HG03457 (cell line): ENCODE data around the gene CHCHD6.

Experiments
- ATAC-seq: cut with Tn5 transposase; IDR thresholded peaks from one replicate; pipeline ENCODE4 v1.9.1; 2021; ENCODE audit warnings: moderate number of reproducible peaks; ENCODE audit not compliant: unreplicated experiment

Gene CHCHD6

DNA sequence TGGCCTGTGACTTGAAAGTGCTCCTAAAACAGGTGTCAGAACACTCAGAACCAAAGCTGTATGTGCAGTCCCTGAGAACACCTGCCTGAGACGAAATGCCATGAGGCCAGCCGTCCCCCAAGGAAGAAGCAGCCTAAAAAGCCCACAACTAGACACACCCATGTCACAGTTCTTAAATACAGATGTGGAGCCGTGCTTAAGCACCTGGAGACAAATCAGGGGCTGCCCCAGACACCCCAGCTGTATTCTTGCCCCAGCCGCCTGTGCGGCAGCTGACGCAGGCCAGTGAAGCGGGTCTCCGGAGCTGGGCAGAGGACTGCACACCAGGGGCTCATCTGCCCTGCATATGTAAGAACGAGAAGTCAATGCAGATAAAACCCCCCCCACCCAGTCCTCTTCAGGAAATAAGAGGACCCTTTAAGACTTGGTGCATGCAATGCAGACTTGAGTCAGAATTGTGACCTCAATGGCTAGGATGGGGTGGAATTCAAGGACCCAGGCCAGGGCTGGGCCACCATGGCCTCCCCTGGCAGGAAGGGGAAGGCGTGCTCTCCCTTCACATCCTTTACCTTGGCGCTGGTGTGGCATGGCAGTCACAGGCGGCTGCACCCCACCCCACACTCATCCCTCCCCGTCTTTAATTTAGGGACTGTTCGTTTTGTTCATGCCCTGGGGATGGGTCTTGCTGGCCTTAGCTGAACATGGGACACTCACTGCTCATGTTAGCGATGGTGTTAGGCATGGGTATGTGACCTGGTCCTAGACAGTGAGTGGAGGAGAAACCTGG lies 251.2 kb downstream of the CHCHD6 start:
- ATAC-seq, result no peak

DNA sequence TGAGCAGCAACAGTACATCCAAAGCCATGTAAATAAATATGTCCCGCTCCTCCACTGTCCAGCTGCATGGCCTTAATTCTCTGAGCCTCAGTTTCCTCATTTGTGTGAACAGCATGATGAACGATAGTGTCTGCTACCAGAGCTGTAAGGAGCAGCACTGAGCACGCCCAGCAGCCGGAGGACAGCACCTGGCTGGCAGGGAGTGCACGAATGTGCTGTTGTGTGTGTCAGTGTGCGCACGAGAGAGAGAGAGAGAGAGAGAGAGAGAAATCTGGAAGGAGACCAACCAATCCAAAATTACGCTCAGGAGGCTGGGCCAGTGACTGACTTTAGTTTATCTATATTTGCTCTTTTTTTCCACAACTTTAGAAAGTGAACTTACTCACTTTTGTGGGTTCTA lies 252.3 kb downstream of the CHCHD6 start:
- no peak for ATAC-seq

DNA sequence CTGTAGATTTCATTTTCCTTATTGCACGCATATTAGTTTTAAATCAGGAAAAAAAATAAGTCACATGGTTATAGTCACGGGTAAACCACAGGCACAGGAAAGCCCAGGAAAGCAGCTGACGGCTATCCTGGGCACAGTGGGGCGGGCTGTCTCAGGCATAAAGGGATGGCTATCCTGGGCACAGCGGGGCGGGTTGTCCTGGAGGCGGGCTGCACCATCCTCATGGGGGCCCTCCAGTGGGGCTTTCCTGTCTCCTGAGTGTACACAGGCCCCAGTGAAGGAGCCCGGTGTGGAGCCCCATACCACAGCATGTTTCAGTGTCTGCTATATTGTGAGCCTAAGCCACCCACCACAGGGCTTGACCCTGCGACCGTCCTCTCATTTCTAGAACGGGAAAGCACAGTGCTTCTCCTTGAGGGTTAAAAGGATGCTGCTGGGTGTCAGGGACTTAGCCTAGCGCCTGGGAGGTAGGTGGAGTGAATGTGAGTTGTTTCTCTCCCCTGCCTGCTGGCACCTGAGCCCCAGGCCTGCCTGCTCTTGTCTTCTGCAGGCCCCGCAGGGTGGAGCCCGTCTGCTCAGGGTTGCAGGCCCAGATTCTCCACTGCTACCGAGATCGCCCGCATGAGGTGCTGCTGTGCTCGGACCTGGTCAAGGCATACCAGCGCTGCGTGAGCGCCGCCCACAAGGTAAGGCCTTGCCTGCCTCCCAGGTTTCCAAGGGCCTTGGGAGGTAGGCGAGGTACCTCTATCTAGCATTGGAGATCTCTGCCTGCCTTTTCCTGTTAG lies 253.0 kb downstream of the CHCHD6 start:
- no peak for ATAC-seq

DNA sequence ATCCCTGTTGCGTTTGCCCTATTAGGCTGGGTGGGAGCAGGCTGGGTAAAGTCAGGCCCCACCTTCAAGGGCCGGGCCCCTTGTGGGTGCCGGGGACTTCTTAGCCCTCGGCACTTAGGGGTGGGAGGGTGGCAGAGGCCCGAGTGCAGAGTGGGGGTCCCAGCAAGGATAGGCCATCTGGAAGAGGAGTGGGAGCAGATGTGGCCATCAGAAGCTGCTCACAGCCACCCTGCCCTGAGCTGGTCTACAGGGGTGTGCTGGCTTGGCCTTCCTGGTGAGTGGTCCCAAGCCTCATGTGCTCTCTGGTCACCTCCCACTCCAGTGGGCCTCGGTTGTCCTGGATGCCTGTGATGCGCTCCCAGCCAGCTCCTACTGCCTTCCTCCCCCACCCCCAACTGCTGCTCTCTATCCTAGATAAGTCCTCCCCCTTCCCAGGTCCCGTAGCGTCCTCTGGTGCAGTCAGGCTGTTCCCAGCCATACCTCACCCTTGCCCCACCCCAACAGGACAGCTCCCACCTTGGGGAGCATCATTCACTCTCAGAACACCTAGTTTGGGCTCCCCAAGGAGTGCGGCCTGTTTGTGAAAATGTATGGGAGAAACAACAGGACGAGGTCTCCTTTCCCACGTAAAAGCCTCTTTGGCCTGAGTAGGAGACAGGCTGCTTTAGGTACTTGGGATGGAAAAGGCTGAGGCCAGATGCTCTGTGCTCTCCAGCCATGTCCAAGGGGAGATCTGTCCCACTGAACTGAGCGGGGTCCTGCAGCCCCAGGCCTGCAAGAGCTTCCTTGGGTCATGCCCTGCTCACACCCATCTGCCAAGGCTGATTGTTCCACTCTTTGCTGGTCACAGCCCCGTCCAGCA lies 254.0 kb downstream of the CHCHD6 start:
- no peak for ATAC-seq

DNA sequence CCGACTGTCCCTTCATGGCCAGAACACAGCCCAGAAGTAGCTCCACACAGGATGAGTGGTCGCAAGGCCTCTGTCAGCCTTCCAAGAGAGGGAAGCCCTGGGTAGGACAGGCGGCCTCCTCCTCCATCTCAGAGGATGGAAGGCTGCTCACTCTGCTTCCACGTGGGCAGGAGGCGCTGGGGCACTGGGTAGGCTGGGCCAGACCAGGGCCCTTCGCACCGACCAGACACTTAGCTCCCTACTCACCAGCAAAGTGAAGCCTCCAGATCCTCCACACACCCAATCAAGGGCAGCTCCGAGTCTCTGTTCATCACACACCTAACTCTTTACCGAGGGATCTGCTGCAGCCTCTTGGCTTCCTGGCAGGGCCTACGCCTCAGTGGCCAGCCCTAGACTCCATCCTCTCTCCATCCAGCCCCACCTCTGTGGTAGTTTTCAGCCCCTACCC lies 254.6 kb downstream of the CHCHD6 start:
- no peak for ATAC-seq

DNA sequence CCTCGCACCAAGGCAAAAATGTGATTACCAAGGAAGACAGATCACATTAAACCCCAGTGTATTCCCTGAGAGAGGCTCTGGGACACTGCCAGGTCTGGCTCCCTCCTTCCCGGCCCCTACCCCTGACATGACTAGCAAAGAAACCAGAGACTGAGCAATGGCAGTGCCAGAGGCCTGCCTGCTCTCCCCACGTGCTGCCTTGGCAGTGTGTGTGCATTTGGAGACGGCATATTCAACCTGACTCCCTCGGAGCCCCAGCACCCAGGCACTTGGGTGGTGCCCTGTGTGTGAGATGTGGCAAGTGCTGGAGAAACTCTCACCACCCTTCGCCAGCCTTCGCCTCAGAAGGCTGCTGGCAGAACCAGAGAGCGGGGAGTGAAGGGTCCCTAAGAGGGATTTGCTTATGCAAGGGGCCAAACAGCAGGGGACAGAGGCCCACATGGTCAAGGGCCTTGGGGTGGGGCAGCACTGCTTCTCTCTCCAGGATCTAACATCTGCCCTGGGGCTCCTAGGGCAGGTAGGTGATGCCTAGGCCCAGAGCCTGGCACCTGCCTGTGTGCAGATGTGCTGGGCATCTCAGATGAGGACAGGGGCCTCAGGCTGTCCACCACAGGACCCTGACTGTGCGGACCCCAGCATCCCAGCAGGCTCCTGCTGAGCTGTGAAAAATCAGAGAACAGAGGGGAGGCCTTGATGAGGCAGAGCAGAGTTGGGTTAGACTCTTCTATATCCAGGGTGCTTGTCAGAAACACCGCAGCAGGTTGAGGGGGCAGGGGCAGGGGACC lies 255.3 kb downstream of the CHCHD6 start:
- ATAC-seq, result no peak

DNA sequence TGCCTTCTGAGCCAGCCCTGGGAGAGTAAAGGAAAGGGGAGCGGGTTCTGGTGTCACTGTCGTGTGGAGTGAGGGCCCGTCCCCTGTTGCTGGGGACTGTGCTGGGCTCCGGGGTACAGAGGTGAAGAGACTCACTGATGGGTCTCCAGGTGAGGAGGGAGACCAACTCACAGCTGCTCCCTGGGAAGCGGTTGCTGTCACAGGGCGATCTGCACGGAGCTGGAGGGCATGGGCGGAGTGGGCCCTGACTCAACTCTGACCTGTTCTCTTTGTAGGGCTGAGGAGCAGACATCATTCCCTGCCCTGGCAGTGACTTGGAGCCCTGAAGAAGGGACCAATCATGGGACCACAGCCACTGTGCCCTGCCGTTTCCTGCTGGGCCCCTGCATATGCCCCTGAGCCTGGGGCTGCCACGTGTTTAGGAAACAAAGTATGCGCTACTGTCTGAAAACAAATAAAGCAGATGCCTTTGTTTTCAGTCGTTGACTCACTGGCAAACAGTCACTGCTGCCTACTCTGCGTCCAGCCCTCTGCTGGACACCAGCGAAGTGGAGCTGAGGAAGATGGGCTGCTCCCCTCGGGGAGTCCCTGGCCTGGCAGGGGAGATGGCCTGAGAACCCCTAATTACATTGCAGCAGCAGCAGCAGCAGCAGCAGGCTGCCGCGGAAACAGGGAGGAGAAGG lies 256.0 kb downstream of the CHCHD6 start:
- no peak for ATAC-seq

DNA sequence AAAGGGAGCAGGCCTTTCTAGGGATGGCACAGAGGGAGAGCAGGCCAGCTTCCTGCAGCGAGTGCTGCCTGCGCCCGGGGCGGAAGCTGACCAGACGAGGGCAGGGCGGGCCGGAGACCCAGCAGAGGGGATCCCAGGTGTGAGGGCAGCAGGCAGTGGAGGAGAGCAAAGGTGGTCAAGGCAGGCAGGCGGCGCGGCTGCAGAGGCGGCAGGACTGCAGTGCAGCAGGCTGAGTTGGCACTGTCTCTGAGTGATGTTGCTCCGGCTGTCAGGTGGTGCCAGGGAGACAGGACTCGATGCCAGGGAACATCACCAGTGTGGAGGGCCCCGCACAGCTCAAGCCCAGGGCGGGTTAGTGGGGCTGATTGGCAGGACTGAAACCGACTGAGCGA lies 256.6 kb downstream of the CHCHD6 start:
- ATAC-seq, result no peak

DNA sequence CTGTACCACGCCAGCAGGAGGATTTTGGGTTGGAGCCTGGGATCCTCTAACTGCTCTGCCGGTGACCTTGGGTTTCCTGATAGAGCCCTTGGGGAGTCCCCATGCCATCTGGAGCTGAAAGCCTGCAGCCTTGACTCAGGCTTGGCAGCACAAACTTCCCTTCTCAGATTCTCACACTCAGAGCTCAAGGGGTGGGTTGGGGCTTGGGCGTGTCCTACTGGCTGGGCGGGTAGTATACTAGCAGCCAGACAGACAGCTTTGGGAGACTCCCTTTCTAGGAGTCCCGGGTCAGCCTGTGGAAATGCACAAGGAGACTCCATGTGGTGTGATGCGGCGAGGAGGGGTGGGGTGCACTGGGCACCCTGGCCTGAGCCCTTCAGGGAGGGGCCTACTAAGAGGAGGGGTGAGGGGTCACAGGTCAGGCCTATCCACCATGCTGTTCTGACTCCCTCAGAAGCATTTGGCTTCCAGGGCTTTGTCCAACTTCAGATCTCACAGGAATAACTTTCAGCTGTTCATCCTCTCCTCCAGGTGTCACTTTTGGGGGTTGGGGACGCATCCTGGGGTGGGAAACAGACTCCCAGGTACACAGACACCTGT lies 257.3 kb downstream of the CHCHD6 start:
- no peak for ATAC-seq

DNA sequence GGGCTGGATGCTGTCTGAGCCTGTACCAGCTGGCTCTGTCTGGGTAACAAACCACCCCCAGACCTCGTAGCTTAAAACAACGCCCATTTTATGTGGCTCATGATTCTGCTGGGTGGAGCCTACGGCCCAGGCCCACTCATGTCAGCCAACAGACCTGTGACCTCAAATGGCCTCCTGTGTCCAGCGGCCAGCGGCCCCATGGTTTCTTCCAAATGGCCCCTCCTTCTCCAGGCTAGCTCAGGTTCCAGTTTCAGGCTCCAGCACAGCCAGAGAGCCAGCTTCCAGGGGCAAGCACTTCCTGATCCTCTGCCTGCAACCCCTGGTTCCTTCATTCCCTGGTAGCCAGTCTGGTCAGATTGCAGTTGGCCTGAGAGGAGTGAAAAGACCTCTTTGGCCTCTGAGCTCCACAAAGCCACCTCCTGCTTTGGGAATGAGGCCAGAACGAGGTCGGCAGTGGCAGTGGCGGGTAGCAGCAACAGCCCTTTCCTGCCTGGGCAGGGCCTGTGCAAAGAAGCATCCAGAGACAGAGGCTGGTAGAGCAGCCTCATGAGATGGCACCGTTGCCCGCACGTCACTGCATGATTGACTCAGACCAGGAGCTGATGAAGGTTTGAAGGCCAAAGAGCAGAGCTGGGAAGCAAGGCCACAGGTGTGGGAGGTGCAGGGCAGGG lies 257.9 kb downstream of the CHCHD6 start:
- ATAC-seq, result no peak

DNA sequence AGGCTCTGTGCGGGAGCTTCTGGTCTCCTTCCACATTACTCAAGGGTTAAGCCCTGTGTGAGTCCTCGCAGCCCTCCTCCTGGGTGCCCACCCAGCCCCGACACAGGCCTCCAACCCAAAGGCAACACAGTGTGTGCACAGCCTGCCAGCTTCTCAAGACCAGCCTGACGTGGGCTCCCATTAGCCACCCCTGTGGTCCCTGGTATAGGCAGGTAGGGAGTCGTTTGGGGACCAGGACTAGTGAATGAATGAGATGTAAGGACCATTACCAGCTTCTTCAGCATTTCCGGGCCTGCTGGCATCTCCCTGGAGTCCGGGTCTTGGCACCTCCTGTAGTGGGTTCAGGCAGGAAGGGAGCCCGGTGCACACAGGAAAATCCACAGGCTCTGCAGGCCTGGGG lies 258.7 kb downstream of the CHCHD6 start:
- ATAC-seq, result no peak

DNA sequence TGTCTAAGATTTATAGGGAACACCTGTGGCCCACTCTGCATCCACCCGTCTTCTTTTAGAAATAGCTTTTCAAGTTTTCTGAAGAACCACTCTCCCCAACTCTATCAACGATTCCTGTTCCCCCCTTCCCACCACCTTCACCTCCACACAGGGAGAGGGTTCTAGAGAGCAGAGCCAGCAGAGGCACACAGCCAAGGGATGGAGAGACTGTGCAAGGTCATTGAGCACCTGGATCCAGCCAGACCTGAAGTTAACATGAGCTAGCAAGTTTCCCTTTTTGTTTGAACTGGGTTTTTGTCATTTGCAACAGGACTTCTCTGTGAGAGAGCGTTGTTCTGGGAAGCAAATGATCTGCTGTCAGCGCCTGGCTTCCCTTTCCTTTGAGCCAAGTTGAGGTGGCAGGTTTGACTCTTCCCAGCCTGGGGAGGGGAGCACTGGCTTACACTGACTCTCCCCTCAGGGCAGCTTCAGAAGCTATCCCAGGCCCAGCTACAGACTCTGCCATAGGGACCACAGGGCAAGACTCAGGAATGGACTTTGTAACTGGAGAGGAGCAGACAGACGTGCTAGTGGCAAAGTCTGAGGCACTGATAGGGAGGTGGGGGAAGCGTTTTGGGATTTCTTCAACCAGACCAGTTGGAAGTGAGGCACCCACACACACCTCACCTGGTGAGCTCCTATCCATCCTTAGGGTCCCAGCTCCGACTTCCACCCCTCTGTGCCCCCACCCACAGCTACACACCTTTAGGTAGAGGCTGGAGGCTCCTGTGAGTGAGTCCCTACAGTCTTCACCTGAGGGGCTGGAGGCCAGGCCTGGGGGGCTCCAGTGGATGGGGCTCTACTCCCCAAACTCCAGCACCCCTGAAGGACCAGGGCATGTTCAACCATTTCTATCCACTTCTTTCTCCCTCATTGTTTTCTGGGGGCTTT lies 259.5 kb downstream of the CHCHD6 start:
- no peak for ATAC-seq

DNA sequence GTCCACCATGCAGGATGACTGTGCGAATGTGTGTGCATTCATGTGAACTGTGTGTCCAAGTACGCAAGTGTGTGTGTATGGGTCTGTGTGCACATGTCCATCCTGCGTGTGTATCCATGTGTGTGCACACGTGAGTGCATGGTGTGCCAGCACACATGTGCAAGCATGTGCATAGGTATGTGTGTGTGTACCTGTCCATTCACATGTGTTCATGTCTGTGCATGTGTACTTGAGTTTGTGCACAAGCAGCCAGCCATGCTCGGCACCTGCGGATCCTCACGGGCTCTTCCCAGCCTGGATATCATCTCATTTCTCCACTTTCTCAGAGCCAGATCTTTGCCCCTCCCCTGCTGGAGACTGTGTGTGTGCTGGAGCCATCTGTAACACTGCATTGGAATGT lies 260.2 kb downstream of the CHCHD6 start:
- no peak for ATAC-seq

DNA sequence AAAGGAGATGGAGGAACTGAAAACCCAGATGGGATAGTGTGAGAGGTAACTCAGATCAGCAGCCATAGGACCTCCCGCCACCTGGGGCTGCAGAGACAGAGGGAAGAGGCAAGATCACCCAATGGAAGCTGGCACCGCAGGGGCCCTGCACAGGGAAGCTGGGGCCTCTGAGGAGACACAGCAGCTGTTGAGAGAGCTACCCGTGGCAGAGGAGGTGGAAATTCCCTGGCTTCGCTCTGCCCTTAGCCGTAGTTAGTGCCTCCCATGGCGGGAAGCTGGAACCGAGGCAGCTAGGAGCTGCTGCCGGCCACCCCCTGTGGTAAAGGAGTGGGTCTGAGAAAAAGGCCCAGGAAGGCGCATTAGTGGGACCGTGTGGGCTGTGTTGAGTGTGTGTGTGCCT lies 260.9 kb downstream of the CHCHD6 start:
- ATAC-seq, result no peak

DNA sequence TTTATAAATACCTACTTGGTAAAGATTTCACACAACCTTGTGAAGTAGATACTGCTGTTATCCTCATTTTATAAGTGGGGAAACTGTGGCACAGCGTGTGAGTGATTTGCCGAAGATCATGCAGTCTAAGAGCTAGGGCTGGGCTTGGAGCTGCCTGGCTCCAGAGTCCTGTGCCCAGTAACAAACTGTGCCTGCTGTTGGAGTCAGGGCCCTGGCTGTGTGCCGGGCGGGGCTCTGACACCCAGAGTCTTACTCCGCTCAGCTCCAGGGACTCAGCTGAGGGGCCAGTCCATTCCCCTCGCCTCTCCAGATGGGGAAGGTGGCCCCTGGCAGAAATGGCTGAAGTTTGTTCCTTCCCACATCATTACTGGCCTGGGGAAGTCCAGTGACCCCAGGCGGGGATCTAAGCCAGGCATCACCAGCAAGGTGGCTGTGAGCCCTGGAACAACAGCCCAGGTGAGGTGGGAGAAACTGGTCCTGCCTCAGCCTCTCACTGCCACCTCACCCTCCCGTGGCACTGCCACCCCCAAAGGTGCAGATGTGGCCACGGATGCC lies 261.6 kb downstream of the CHCHD6 start:
- no peak for ATAC-seq

DNA sequence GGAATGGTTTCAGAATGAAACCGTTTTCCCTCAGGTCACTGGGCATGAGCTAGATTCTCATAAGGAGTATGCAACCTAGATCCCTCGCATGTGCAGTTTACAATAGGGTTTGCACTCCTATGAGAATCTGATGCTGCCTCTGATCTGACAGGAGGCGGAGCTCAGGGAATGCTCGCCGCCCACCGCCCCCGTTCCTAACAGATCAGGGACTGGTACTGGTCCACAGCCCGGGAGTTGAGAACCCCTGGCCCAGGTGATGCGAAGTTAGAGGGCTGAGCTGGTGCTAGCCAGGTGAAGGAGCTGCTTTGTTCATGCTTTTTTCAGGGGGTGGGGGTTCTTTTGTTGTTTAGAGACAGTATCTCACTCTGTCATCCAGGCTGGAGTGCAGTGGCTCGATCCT lies 263.3 kb downstream of the CHCHD6 start:
- ATAC-seq, result no peak
